Prostate gland (tissue), 2 donors: Measurements from ENCODE around the gene HNRNPUL2. TPM values are rescaled to one million over a fixed set of nuclear protein-coding genes. Genes with fewer than 3 reads are reported as not detected.

Experiments used
- DNase-seq: peaks from one replicate; pipeline ENCODE4 v3.0.0-alpha.2; 2019; ENCODE audit warnings: low spot score
- H3K27ac ChIP-seq, 2 donors: fragments of 200-600 bp; sonication (generic); 2 replicates each; pipeline ENCODE4 v1.5.1; 2017 to 2019
- H3K27me3 ChIP-seq: fragments of 200-600 bp; sonication (generic); replicated peaks from 2 replicates; pipeline ENCODE4 v1.5.1; 2019; ENCODE audit not compliant: insufficient read depth
- H3K36me3 ChIP-seq, 2 donors: fragments of 200-600 bp; sonication (generic); 1 replicate in 1 of 2; 2 replicates in 1 of 2; pipeline versions ENCODE4 v1.5.1 to v1.8.1; 2017 to 2019
- H3K4me1 ChIP-seq: fragments of 200-600 bp; sonication (generic); replicated peaks from 2 replicates; pipeline ENCODE4 v1.5.1; 2019
- H3K4me3 ChIP-seq, 2 donors: fragments of 200-600 bp; sonication (generic); 2 replicates each; pipeline ENCODE4 v1.5.1; 2017 to 2019
- H3K9me3 ChIP-seq: fragments of 200-600 bp; sonication (generic); 2 replicates; pipeline ENCODE4 v1.5.1; 2017
- CTCF ChIP-seq, 4 experiments: fragments of 200-600 bp in 2 of 4; fragments of 450-650 bp in 2 of 4; sonication (generic) in 2 of 4; IDR thresholded peaks; 1 replicate in 3 of 4; 2 replicates in 1 of 4; pipeline ENCODE4 v1.5.1; 2016 to 2019; ENCODE audit warnings: antibody characterized with exemption in 4 of 4, mild to moderate bottlenecking in 2 of 4, moderate library complexity in 2 of 4
- POLR2A ChIP-seq: fragments of 450-650 bp; IDR thresholded peaks from one replicate; pipeline ENCODE4 v1.6.1; 2016; ENCODE audit warnings: antibody characterized with exemption, mild to moderate bottlenecking
- POLR2AphosphoS5 ChIP-seq: sonication (generic); formaldehyde crosslinking; IDR thresholded peaks from one replicate; pipeline ENCODE4 v1.6.1; 2017; ENCODE audit warnings: antibody characterized with exemption
- WGBS: methylation state at CpG from one replicate; pipeline ENCODE4 v1.1.5; 2018; 5-methylcytosine and 5-hydroxymethylcytosine counted together
- intact Hi-C: fragments of 100-400 bp; cut with DNase I; formaldehyde crosslinking; loops from one replicate; pipeline ENCODE4 v1.14.2; 2022
- small RNA-seq, 2 donors: library from RNA; depleted of rRNA; stranded (forward); fragments of <200 nt; gene quantifications; one replicate each; pipeline ENCODE3, GENCODE V24; 2016
- total RNA-seq, 2 donors: library from RNA; depleted of rRNA; stranded (reverse); fragments of >200 nt; gene quantifications; one replicate each; pipeline ENCODE4 v1.1.0, GENCODE V29; 2016

HNRNPUL2 gene
- total RNA-seq, 2 donors from 2014 or later: 26.6 to 33.5 TPM

GRCh38 chr11:62665599-62666258 lies 61.5 kb downstream of the HNRNPUL2 start:
- intact Hi-C loops: no loop called here
- peak overlapping the region; percentile 80 to 86 for H3K4me3 ChIP-seq
- DNase-seq: peak; percentile 22
- H3K4me1 ChIP-seq: peaks cover 11% of the 10 kb centered on the region
- no peaks in the 10 kb centered on the region for H3K36me3 ChIP-seq
- peak overlapping the region; percentile 87 to 90 for H3K27ac ChIP-seq
- H3K9me3 ChIP-seq: no peaks in the 10 kb centered on the region
- H3K27me3 ChIP-seq: no peaks in the 10 kb centered on the region
- WGBS: 1% methylated on average over 39 of the region's 39 CpGs
- no peak for TF ChIP-seq CTCF (IDR thresholded peaks at IDR 0.05)
- TF ChIP-seq POLR2A: no peak
- TF ChIP-seq POLR2AphosphoS5: no peak

- intact Hi-C loops: no loop called here
- under 1% methylated on average over 42 of the region's 47 CpGs for WGBS
Measured at GRCh38 chr11:62665075-62665598, 62.1 kb downstream of the HNRNPUL2 start, which contains the start of the genes C11orf98 and CSKMT. Gene C11orf98 (minus strand): TSS chr11:62665210. CDS start chr11:62665169, 41 bp downstream. Gene CSKMT (plus strand): TSS chr11:62665312. CDS start chr11:62665880, 568 bp downstream.

GRCh38 chr11:62664405-62665074 lies 62.7 kb downstream of the HNRNPUL2 start:
- H3K9me3 ChIP-seq: no peaks in the 10 kb centered on the region
- TF ChIP-seq CTCF (IDR thresholded peaks at IDR 0.05): no peak
- no peak for TF ChIP-seq POLR2A
- no peak for TF ChIP-seq POLR2AphosphoS5
- H3K27me3 ChIP-seq: no peaks in the 10 kb centered on the region
- DNase-seq: no peak
- peak overlapping the region; percentile 87 to 90 for H3K27ac ChIP-seq
- intact Hi-C loops: no loop called here
- WGBS: 3% methylated on average over 34 of the region's 36 CpGs
- H3K36me3 ChIP-seq: no peaks in the 10 kb centered on the region
- peaks cover 10% of the 10 kb centered on the region for H3K4me1 ChIP-seq
- peak overlapping the region; percentile 80 to 86 for H3K4me3 ChIP-seq

More at GRCh38 chr11:62665075-62665598, 62.1 kb downstream of the HNRNPUL2 start, which contains the start of the genes C11orf98 and CSKMT:
- H3K9me3 ChIP-seq: no peaks in the 10 kb centered on the region
- TF ChIP-seq POLR2AphosphoS5 (peak; percentile 97), POLR2A (peak; percentile 89), CTCF (IDR thresholded peaks at IDR 0.05) (no peak)
- DNase-seq: peak; percentile 96
- H3K36me3 ChIP-seq: no peaks in the 10 kb centered on the region
- H3K4me1 ChIP-seq: peaks cover 10% of the 10 kb centered on the region
- peak within 1 kb of the TSS; percentile 87 to 90 for H3K27ac ChIP-seq
- H3K4me3 ChIP-seq: peak within 1 kb of the TSS; percentile 80 to 86
- no peaks in the 10 kb centered on the region for H3K27me3 ChIP-seq

Small RNA genes lying within 50 kb of the gene (small RNA-seq; reads per million reads assigned to genes)
- gene SNORA57: 0 reads per million in 2 donors

Other genes starting within 250 kb of the HNRNPUL2 start
- 100 to 1,000 TPM; 367 to 434 TPM for gene AHNAK, start 180.7 kb downstream of the HNRNPUL2 start, total RNA-seq
- gene EEF1G, start 153.6 kb downstream of the HNRNPUL2 start, total RNA-seq: 1,000 to 10,000 TPM; 1,254 to 2,389 TPM
- gene TUT1, start 135.9 kb downstream of the HNRNPUL2 start, total RNA-seq: 10 to 100 TPM; 26.6 to 30.6 TPM
- gene MTA2, start 125.6 kb downstream of the HNRNPUL2 start, total RNA-seq: 100 to 1,000 TPM in 1 of 2 donors, 10 to 100 TPM in 1; 96.5 to 110 TPM
- gene EML3, start 114.7 kb downstream of the HNRNPUL2 start, total RNA-seq: 10 to 100 TPM; 50.2 to 80.1 TPM
- 10 to 100 TPM in 1 of 2 donors, 1 to 10 TPM in 1; 8.0 to 12.7 TPM for gene ROM1, start 114.2 kb downstream of the HNRNPUL2 start, total RNA-seq
- 10 to 100 TPM; 57.0 to 75.3 TPM for gene B3GAT3, start 105.5 kb downstream of the HNRNPUL2 start, total RNA-seq
- gene GANAB, start 80.8 kb downstream of the HNRNPUL2 start, total RNA-seq: 100 to 1,000 TPM; 163 to 199 TPM
- 10 to 100 TPM; 34.0 to 35.3 TPM for gene INTS5, start 74.2 kb downstream of the HNRNPUL2 start, total RNA-seq
- gene C11orf98, start 62.2 kb downstream of the HNRNPUL2 start, total RNA-seq: 10 to 100 TPM; 27.8 to 68.0 TPM
- gene CSKMT, start 62.1 kb downstream of the HNRNPUL2 start, total RNA-seq: 10 to 100 TPM in 1 of 2 donors, 1 to 10 TPM in 1; 9.7 to 20.2 TPM
- gene UQCC3, start 55.8 kb downstream of the HNRNPUL2 start, total RNA-seq: 10 to 100 TPM; 10.3 to 18.3 TPM
- gene LBHD1, start 55.2 kb downstream of the HNRNPUL2 start, total RNA-seq: 10 to 100 TPM in 1 of 2 donors, 1 to 10 TPM in 1; 7.1 to 10.2 TPM
- gene UBXN1, start 48.4 kb downstream of the HNRNPUL2 start, total RNA-seq: 100 to 1,000 TPM; 136 to 179 TPM
- 1 to 10 TPM; 2.8 to 8.0 TPM for gene LRRN4CL, start 37.9 kb downstream of the HNRNPUL2 start, total RNA-seq
- gene BSCL2, start 20.0 kb downstream of the HNRNPUL2 start, total RNA-seq: 100 to 1,000 TPM; 148 to 187 TPM
- gene GNG3, start 19.8 kb downstream of the HNRNPUL2 start, total RNA-seq: not detected
- gene TTC9C, start 1.0 kb upstream of the HNRNPUL2 start, total RNA-seq: 10 to 100 TPM; 25.1 to 25.5 TPM
- gene ZBTB3, start 26.7 kb upstream of the HNRNPUL2 start, total RNA-seq: 10 to 100 TPM; 14.8 to 19.1 TPM
- 10 to 100 TPM; 97.2 to 98.3 TPM for gene POLR2G, start 34.1 kb upstream of the HNRNPUL2 start, total RNA-seq
- gene TAF6L, start 43.9 kb upstream of the HNRNPUL2 start, total RNA-seq: 10 to 100 TPM; 22.2 to 36.2 TPM
- gene TMEM179B, start 59.9 kb upstream of the HNRNPUL2 start, total RNA-seq: 100 to 1,000 TPM; 139 to 200 TPM
- gene TMEM223, start 64.5 kb upstream of the HNRNPUL2 start, total RNA-seq: 10 to 100 TPM; 35.8 to 73.6 TPM
- 10 to 100 TPM; 75.6 to 98.2 TPM for gene NXF1, start 78.0 kb upstream of the HNRNPUL2 start, total RNA-seq
- gene STX5, start 104.6 kb upstream of the HNRNPUL2 start, total RNA-seq: 10 to 100 TPM; 34.5 to 57.5 TPM
- not detected for gene TEX54, start 105.4 kb upstream of the HNRNPUL2 start, total RNA-seq
- 10 to 100 TPM; 44.5 to 46.1 TPM for gene WDR74, start 112.1 kb upstream of the HNRNPUL2 start, total RNA-seq
- 100 to 1,000 TPM; 158 to 235 TPM for gene SLC3A2, start 153.4 kb upstream of the HNRNPUL2 start, total RNA-seq
- gene CHRM1, start 193.9 kb upstream of the HNRNPUL2 start, total RNA-seq: 100 to 1,000 TPM in 1 of 2 donors, 10 to 100 TPM in 1; 38.1 to 107 TPM